ENCODE data around the gene ANTXR1. TPM values are rescaled to one million over a fixed set of nuclear protein-coding genes. Genes with fewer than 3 reads are reported as not detected.
A peak's percentile ranks its signal among the peaks of the same experiment; 100 is the strongest.

Gene ANTXR1
- total and polyA plus RNA-seq, 2 experiments from 2014 or later, result 24.0 to 36.0 TPM

GRCh38 chr2:69021727-69022126, 8.7 kb downstream of the ANTXR1 start:
- no peak for DNase-seq (ENCODE audit: low read depth in 1 of 2, low spot score in 1 of 2)
- Histone ChIP-seq H3K36me3 (no peaks in the 10 kb centered on the region), H3K27ac (no peak overlapping the region), H3K27me3 (no peaks in the 10 kb centered on the region), H3K4me3 (no peak overlapping the region), H3K4me1 (ENCODE audit: low read depth) (peaks cover 18% of the 10 kb centered on the region), H3K9me3 (ENCODE audit: low read depth) (no peaks in the 10 kb centered on the region)
- no peak for TF ChIP-seq CTCF (IDR thresholded peaks at IDR 0.05; ENCODE audit: low read depth, low read length)

DNA sequence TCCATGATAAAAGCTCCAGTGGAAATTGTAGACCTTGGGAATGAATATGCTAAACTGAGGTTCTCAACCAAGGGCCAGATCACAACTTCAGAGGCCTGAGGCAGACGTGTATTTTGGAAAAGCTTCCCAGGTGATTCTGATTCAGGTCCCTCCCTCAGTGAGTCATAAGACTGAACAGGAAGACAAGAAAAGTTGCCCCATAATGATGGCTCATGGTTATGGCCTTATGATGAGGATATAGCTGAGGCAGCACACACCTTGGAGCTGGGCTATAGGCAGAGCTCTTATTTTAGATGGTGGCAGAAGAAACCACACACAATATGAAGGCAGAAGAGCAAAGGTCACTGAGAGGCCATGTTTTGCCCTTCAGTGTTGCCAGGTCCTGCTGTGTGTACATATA, 9.6 kb downstream of the ANTXR1 start:
- Histone ChIP-seq H3K27me3 (no peaks in the 10 kb centered on the region), H3K4me1 (ENCODE audit: low read depth) (peaks cover 10% of the 10 kb centered on the region), H3K36me3 (no peaks in the 10 kb centered on the region), H3K9me3 (ENCODE audit: low read depth) (no peaks in the 10 kb centered on the region), H3K27ac (no peak overlapping the region), H3K4me3 (no peak overlapping the region)
- DNase-seq (ENCODE audit: low read depth in 1 of 2, low spot score in 1 of 2), result no peak
- no peak for TF ChIP-seq CTCF (IDR thresholded peaks at IDR 0.05; ENCODE audit: low read depth, low read length)

DNA sequence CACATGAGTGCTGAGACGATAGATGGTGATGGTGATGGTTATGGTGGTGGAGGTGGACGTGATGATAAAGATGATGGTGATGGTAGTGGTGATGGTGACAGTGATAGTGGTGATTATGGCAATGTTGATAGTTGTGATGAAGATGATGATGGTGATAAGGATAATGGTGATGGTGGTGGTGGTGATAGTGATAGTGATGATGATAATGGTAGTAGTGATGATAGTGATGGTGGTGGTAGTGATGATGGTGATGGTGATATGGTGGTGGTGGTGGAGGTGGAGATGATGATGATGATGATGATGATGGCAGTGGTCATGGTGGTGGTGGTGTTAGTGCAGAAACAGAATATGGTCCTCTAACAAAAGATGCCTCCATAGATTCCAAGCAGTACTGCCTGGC, 10.3 kb downstream of the ANTXR1 start:
- DNase-seq (ENCODE audit: low read depth in 1 of 2, low spot score in 1 of 2), result no peak
- peaks cover 3% of the 10 kb centered on the region for H3K4me1 ChIP-seq (ENCODE audit: low read depth)
- H3K36me3 ChIP-seq, result no peaks in the 10 kb centered on the region
- no peak overlapping the region for H3K4me3 ChIP-seq
- H3K27me3 ChIP-seq, result no peaks in the 10 kb centered on the region
- no peaks in the 10 kb centered on the region for H3K9me3 ChIP-seq (ENCODE audit: low read depth)
- H3K27ac ChIP-seq, result no peak overlapping the region
- TF ChIP-seq CTCF (IDR thresholded peaks at IDR 0.05; ENCODE audit: low read depth, low read length), result no peak

- Histone ChIP-seq H3K27ac (no peak overlapping the region), H3K9me3 (ENCODE audit: low read depth) (no peaks in the 10 kb centered on the region), H3K36me3 (no peaks in the 10 kb centered on the region), H3K4me1 (ENCODE audit: low read depth) (no peaks in the 10 kb centered on the region), H3K4me3 (no peak overlapping the region), H3K27me3 (no peaks in the 10 kb centered on the region)
- peak in 1 of 2 donors; percentile 67 for DNase-seq (ENCODE audit: low read depth in 1 of 2, low spot score in 1 of 2)
- peak; percentile 51 for TF ChIP-seq CTCF (IDR thresholded peaks at IDR 0.05; ENCODE audit: low read depth, low read length)
Observed at GRCh38 chr2:69026026-69026425, 13.0 kb downstream of the ANTXR1 start.

GRCh38 chr2:69026691-69027459, 13.9 kb downstream of the ANTXR1 start:
- TF ChIP-seq CTCF (IDR thresholded peaks at IDR 0.05; ENCODE audit: low read depth, low read length), result no peak
- Histone ChIP-seq H3K4me3 (no peak overlapping the region), H3K4me1 (ENCODE audit: low read depth) (no peaks in the 10 kb centered on the region), H3K27me3 (no peaks in the 10 kb centered on the region), H3K36me3 (no peaks in the 10 kb centered on the region), H3K27ac (no peak overlapping the region), H3K9me3 (ENCODE audit: low read depth) (no peaks in the 10 kb centered on the region)
- DNase-seq (ENCODE audit: low read depth in 1 of 2, low spot score in 1 of 2), result no peak
